NB4 (cell line): ENCODE measurements around the gene KRT75.
A peak's percentile ranks its signal among the peaks of the same experiment; 100 is the strongest.

ENCODE experiments used
- DNase-seq: peaks from one replicate; pipeline ENCODE4 v3.0.0; 2010; ENCODE audit warnings: low read depth
- H3K4me3 ChIP-seq: one replicate; pipeline ENCODE4 v1.5.1; 2011; ENCODE audit warnings: mild to moderate bottlenecking, low read depth, low read length, moderate library complexity
- MYC ChIP-seq: IDR thresholded peaks from 2 replicates; pipeline ENCODE4 v1.6.1; 2011; ENCODE audit warnings: low read depth, low read length
- POLR2A ChIP-seq: IDR thresholded peaks from 2 replicates; pipeline ENCODE4 v1.6.1; 2011; ENCODE audit warnings: mild to moderate bottlenecking; ENCODE audit not compliant: insufficient read length; ENCODE audit errors: extremely low read depth
- TF ChIP-seq, protein P1 (sequence below): IDR thresholded peaks from 2 replicates; pipeline ENCODE4 v1.6.1; 2011; ENCODE audit warnings: low read depth, low read length
- TF ChIP-seq, protein P2 (sequence below): IDR thresholded peaks from one replicate; pipeline ENCODE4 v1.5.1; 2012; ENCODE audit warnings: low read depth, low read length

Gene KRT75

DNA sequence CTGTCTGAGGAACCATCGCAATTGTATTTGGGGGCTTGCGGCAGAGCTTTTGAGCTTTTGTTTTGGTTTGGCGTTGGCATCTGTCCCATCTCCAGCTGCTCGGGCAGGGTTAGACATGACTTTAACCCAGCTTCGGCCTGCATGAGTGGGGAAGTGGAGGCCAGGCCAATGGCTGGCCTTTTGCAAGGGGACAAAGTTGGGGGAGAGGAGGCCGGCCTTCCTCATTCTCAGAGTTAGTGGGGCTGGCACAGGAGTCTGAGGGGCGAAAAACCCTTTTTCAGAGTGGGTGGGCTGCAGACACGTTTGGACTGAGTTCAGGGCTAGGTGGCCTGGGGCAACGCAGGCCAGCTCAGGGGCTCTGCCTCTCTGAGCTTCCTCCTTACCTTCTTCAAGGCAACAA lies 33.3 kb downstream of the KRT75 start:
- H3K4me3 ChIP-seq: no peak overlapping the region
- TF ChIP-seq, protein P1, sequence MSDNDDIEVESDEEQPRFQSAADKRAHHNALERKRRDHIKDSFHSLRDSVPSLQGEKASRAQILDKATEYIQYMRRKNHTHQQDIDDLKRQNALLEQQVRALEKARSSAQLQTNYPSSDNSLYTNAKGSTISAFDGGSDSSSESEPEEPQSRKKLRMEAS: no peak
- TF ChIP-seq POLR2A (no peak), MYC (no peak)
- TF ChIP-seq, protein P2, sequence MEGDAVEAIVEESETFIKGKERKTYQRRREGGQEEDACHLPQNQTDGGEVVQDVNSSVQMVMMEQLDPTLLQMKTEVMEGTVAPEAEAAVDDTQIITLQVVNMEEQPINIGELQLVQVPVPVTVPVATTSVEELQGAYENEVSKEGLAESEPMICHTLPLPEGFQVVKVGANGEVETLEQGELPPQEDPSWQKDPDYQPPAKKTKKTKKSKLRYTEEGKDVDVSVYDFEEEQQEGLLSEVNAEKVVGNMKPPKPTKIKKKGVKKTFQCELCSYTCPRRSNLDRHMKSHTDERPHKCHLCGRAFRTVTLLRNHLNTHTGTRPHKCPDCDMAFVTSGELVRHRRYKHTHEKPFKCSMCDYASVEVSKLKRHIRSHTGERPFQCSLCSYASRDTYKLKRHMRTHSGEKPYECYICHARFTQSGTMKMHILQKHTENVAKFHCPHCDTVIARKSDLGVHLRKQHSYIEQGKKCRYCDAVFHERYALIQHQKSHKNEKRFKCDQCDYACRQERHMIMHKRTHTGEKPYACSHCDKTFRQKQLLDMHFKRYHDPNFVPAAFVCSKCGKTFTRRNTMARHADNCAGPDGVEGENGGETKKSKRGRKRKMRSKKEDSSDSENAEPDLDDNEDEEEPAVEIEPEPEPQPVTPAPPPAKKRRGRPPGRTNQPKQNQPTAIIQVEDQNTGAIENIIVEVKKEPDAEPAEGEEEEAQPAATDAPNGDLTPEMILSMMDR: no peak
- DNase-seq: no peak

DNA sequence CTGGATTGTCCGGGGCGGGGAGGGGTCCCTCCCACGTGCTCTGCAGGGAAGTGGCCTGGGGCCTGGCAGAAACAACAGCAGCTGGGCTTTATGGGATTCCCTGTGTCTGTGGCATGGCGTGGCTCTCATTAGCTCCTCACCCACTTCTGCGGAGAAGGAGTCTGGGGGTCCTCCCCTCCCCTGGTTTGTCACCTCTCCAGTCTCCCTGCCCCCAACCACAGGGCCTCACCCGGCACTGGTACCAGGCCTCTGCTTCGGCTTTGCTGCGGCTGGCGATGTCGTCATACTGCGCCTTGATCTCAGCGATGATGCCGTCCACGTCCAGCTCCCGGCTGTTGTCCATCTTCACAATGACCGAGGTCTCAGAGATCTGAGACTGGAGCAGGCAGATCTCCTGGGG lies 34.4 kb downstream of the KRT75 start:
- H3K4me3 ChIP-seq: no peak overlapping the region
- no peak for TF ChIP-seq MYC
- TF ChIP-seq, protein P1: no peak
- TF ChIP-seq POLR2A: no peak
- TF ChIP-seq, protein P2: no peak
- no peak for DNase-seq

DNA sequence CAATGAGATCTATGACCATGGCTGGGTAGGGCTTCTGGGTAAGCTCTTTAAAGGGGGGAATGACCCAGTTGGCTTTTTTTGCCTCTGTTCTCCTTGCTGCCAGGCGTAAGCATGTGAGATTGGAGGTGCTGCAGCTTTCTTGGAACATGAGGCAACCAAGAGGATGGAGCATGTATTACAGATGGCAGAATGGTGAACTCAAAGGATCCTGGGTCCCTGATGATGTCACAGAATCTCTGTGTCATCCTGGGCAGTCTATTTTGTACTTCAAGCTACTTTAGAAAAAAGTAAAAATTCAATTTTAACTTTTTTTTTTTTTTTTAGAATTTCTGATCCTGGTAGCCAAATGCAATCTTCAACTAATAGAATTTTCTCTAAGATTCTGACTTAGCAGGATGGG lies 36.0 kb downstream of the KRT75 start:
- DNase-seq: no peak
- TF ChIP-seq, protein P1: no peak
- TF ChIP-seq MYC (no peak), POLR2A (no peak)
- TF ChIP-seq, protein P2: no peak
- no peak overlapping the region for H3K4me3 ChIP-seq

DNA sequence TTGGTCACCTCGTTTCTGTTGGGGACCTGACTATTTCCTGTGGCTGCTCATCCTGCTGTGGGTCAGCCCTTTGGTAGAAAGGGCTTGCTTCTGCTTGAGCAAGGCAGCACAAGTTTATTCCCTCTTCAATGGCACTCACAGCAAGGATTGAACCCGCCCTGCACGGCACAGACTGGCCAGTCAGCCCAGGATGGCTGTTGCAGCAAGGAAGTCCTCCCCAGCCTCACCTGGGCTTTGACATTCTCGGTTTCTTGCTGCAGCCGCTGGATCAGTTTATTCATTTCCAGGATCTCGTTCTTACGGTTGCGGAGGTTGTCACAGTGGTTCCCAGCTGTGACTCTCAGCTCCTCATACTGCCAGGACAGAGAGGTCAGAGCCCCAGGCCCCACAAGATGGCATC lies 37.5 kb downstream of the KRT75 start:
- TF ChIP-seq, protein P2: no peak
- TF ChIP-seq POLR2A: no peak
- H3K4me3 ChIP-seq: no peak overlapping the region
- no peak for DNase-seq

DNA sequence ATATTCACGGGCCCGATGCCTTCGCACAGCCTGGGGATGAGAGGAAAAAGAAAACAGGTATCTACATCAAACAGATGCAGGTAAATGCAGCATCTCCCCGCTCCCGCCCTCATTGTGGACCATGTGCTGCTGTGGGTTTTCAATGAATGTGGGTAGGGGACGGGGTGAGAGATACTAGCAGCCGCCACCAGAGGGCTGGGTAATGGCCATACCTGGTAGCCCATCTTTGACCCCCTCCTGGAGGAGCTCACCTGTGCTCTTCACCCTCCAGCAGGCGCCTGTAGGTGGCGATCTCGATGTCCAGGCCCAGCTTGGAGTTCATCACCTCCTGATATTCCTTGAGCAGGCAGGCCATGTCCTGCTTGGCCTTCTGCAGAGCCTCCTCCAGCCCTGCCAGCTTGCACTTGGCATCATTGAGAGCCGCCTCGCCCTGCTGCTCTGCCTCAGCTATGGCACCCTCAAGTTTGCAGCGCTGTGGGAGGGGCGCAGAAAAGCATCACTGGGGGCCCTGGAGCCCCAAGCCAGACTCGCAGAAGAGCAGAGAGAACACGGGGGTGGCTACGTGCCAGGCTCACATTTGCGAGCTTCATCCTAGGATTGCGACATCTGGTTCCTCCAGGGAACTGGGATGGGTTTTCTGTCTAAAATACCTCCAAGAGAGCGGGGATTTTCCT lies 38.3 kb downstream of the KRT75 start:
- TF ChIP-seq, protein P2: peak; percentile 37
- TF ChIP-seq, protein P1: no peak
- no peak overlapping the region for H3K4me3 ChIP-seq
- DNase-seq: no peak

DNA sequence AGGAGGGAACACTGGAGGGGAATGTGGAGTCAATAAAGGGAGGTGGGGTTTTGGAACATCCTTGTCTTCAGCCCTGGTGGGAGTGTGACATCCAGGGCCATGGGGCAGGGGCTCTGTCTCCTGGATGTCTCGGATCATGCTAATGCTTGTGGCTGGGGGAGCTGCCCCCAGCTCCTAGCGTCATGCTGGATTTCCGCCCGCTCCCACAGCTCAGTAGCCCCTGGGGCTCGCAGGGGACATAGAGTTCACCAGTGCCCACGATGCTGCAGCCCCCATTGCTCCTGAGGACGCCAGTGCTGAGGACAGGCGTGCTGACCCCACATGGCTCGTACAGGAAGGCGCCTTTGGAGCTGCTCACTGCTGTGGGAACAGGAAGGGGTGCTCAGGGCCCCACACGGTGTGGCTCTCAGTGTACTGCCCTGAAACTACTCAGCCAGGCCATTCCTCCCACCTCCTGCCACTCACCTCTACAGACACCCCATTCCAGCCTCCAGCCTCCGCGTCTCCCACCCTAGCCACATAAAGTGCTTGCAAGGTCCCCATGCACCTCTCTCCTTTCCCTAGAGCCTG lies 39.2 kb downstream of the KRT75 start:
- no peak for DNase-seq
- no peak overlapping the region for H3K4me3 ChIP-seq
- TF ChIP-seq, protein P1: no peak
- no peak for TF ChIP-seq POLR2A
- TF ChIP-seq, protein P2: no peak
- no peak for TF ChIP-seq MYC
